ENCODE data around the gene MKLN1. TPM values are rescaled to one million over a fixed set of nuclear protein-coding genes. Genes with fewer than 3 reads are reported as not detected.

The MKLN1 gene
- total RNA-seq, 1 donor = 78.5 TPM

DNA sequence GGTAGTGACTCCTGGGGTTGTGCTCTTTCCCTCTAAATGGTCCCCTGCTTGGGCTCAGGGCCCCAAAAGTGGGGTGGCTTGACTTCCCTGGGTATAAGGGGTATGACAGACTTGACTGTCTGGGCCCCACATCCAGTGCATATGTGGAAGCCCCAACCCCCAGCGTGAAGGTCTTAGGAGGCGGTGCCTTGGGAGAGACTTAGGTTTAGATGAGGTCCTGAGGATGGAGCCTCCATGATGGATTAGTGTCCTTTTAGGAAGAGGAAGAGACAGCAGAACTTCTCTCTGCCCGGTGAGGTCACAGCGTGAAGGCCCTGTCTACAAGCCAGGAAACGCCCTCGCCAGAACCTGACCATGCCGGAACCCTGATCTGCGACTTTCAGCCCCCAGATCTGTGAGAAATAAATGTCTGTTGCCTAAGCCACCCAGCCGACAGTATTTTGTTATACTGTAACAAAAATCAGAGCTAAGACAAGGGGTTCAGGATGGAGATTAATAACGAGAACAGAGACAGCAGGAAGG lies 205.0 kb downstream of the MKLN1 start:
- Histone ChIP-seq H3K4me1 (ENCODE audit: insufficient read depth, low read length) (no peaks in the 10 kb centered on the region), H3K27me3 (ENCODE audit: insufficient read depth, low read length) (no peaks in the 10 kb centered on the region), H3K9me3 (ENCODE audit: low read depth, low read length) (no peaks in the 10 kb centered on the region), H3K4me3 (ENCODE audit: low read length) (no peak overlapping the region)

DNA sequence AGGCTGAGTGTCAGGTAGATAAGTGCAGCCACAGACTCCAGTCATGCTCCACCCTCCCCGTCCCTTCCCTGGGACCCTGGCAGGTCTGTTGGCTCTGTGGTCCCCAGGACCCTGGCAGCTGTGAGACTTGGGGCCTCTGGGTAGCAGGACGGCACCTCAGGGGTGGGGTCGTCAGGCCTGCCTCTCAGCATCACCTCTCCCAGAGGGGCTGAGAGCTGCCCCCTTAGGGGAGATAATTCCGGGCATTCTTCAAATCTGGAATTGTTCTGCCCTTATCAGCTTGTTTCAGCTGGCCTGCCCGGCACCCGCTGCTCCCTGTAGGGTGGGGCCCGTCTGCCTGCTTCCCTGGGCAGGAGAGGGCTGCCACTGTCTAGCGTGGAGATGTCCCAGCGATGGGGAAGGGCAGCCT lies 205.5 kb downstream of the MKLN1 start:
- Histone ChIP-seq H3K4me1 (ENCODE audit: insufficient read depth, low read length) (no peaks in the 10 kb centered on the region), H3K27me3 (ENCODE audit: insufficient read depth, low read length) (no peaks in the 10 kb centered on the region), H3K9me3 (ENCODE audit: low read depth, low read length) (no peaks in the 10 kb centered on the region), H3K4me3 (ENCODE audit: low read length) (no peak overlapping the region)

DNA sequence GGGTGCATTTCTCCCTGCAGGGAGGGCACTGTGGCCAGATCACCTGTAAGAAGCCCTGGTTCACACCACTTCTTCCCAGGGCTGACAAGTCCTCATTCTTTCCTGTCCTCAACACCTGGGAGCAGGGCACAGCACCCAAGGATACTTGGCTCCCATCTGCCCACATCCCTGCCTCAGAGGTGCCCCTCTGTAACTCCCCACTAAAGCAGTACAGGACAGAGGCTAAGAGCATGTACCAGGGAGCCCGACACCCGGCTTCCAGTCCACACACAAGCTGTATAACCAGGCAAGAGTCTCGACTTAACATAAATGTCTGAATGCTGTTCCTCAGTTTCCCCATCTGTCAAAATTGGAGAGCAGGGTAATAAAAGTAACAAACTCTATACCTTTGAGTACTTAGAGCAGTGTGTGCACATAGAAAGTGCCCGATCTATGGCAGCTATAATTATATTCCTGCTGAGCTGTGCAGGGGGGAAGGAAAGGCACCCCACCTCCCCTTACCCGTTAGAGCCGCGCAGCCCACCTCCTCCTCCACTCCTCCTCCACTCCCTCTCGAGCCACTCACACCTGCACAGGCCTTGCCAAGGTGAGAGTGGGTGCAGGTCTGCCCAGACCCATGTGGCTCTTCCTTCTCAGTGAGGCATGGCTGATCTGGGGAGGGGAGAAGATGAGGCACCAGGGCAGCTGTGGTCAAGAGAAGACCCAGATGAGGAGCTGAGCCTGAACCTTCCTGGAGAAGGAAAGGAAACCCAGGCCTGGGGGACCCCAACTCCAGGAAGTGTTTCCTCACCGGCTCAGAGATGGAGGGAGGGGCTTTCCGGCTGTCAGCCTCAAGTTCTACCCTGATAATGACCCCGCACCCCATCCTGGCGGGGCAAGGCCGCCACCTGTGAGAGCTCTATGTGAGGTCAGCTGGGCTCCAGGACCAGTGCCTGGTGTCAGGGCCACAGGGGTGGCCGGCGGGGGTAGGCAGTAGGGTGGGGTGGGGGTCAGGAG lies 206.2 kb downstream of the MKLN1 start:
- Histone ChIP-seq H3K4me1 (ENCODE audit: insufficient read depth, low read length) (no peaks in the 10 kb centered on the region), H3K4me3 (ENCODE audit: low read length) (no peak overlapping the region), H3K9me3 (ENCODE audit: low read depth, low read length) (no peaks in the 10 kb centered on the region), H3K27me3 (ENCODE audit: insufficient read depth, low read length) (no peaks in the 10 kb centered on the region)

DNA sequence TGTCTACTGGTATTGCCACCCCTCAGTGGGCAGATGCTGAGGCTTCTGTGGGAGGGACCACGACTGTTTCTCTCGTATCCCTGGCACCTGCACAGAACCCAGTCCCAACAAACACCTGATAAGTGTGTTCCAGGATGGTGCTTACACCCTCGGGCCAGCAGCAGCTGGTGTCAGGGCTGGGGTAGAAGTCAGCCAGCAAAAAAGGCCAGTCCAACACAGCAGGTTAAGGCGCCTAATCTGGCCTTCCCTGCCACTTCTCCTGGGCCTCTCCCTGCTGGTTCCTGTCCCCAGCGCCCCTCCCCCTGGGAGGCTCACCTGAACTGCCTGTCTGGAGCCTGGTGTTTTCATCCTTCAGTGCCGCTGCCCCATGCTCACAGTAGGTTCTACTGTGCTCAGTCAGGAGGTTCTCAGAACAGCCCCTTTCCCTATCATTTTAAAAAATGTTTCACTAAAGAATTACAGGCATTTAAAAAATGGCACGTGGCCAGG lies 208.7 kb downstream of the MKLN1 start:
- Histone ChIP-seq H3K27me3 (ENCODE audit: insufficient read depth, low read length) (no peaks in the 10 kb centered on the region), H3K9me3 (ENCODE audit: low read depth, low read length) (no peaks in the 10 kb centered on the region), H3K4me1 (ENCODE audit: insufficient read depth, low read length) (no peaks in the 10 kb centered on the region), H3K4me3 (ENCODE audit: low read length) (no peak overlapping the region)

DNA sequence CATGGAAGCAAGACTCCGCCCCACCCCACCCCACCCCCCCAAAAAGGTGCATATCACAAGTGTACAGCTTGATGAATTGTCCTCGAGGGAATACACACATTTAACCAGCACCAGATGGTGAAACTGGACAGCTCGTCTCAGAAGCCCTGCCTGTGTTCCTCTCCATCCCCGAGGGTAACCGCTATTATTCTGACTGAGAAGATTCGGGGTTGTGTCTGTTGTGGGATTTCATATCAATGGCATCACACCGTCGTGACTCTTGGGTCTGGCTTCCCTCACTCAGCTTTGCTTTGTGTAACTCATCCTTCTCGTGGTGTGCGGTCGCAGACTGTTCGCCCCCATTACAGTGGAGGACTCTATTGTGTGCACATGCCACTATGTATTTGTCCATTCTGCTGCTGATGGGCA lies 209.9 kb downstream of the MKLN1 start:
- H3K4me1 ChIP-seq (ENCODE audit: insufficient read depth, low read length) = no peaks in the 10 kb centered on the region
- no peak overlapping the region for H3K4me3 ChIP-seq (ENCODE audit: low read length)
- no peaks in the 10 kb centered on the region for H3K9me3 ChIP-seq (ENCODE audit: low read depth, low read length)
- no peaks in the 10 kb centered on the region for H3K27me3 ChIP-seq (ENCODE audit: insufficient read depth, low read length)

DNA sequence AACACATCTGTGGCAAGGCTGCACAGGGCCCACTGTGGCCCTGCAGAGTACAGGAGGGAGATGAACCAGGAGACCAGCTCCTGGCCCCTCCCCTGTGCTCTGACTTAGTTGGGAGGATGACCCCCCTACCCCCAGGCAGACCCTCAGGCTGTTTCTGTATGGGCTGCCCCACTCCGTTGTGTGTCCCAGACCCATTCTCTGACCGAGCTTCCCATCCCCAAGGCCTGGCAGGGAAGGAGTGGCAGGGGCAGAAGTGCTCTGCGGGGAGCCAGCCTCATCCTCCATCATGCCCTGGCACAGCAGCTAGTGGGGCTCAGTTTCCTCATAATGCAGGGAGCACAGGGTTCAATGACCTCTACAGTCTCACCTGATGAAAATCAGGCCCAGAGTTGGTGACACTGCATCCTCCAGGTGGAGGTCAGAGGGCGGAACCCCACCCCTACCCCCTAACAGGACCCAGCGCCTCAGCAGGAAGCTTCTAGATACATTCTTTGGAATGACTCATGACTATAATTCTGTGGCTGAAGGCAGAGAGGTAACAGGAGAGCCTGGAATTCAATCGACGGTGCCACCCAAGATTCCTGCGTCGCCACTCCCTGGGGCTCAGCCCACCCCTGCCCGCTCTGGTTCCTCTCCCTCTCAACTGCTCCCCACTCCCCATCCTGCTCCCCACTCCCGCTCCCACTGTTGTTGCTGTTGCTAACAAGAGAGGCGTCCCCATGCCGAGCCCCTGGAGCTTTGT lies 210.6 kb downstream of the MKLN1 start:
- no peaks in the 10 kb centered on the region for H3K27me3 ChIP-seq (ENCODE audit: insufficient read depth, low read length)
- no peaks in the 10 kb centered on the region for H3K9me3 ChIP-seq (ENCODE audit: low read depth, low read length)
- H3K4me3 ChIP-seq (ENCODE audit: low read length) = no peak overlapping the region
- no peaks in the 10 kb centered on the region for H3K4me1 ChIP-seq (ENCODE audit: insufficient read depth, low read length)

DNA sequence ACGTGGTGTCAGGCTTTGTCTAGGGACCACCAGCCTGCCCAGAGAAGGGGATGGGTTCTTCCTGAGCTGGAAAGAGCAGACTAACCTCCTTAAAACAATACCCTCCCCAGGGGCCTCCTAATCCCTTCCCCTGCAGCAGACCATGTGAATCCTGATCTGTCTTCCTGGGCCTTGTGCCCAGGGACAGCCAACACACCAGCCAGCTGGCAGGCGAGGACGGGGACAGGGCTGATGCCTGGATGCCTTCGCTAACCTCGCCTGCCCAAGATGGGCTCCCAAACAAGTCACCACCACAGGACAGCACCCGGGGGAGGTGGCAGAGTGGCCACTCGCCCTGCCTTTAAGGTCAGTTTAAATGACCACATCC lies 211.1 kb downstream of the MKLN1 start:
- no peak overlapping the region for H3K4me3 ChIP-seq (ENCODE audit: low read length)
- no peaks in the 10 kb centered on the region for H3K4me1 ChIP-seq (ENCODE audit: insufficient read depth, low read length)
- no peaks in the 10 kb centered on the region for H3K27me3 ChIP-seq (ENCODE audit: insufficient read depth, low read length)
- H3K9me3 ChIP-seq (ENCODE audit: low read depth, low read length) = no peaks in the 10 kb centered on the region

DNA sequence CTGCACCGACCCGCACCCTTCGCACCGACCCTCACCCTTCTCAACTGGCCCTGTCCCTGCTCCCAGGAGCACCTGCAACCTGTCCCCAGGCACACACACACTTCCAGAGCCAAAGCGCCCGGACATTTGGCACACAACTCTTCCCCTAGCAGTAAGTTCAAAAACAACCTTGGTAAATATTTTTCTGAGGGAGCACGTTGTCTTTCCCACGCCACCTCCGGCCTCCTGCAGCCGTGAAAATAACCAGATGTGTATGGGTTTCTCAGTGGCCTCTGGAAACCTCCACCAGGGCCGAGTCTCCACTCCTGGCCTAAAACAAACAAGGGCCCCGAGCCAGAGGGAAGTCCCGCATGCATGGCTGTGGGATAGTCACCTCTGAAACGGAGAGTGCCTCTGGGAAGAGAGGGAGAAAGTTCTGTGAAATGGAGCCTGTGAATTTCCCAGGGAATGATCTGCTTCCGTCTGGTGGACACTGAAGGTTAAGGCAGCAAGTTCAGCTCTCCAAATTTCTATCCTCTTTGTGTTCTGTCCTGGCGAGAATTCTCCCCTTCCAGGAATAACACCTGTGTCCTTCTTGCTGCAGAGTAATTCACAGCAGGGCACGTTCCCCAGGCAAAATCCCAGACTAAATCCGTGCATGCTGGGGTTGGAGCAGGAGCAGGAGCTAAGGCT lies 213.0 kb downstream of the MKLN1 start:
- Histone ChIP-seq H3K4me3 (ENCODE audit: low read length) (no peak overlapping the region), H3K4me1 (ENCODE audit: insufficient read depth, low read length) (no peaks in the 10 kb centered on the region), H3K27me3 (ENCODE audit: insufficient read depth, low read length) (no peaks in the 10 kb centered on the region), H3K9me3 (ENCODE audit: low read depth, low read length) (no peaks in the 10 kb centered on the region)

DNA sequence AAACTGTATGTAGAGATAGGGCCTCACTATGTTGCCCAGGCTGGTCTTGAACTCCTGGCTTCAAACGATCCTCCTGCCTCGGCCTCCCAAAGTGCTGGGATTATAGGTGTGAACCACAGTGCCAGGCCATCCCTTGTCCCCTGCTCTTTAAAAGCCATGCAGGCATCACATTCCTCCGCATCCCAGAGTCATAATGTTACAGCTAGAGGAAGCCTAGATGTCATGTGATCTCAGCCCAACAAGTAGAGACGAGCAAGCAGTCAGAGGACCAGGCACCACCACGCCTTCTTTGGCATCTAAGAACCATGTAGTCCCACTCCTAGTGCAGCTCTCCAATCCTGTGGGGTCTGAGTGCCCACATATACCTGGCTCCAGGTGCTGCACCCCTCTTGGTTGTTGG lies 215.6 kb downstream of the MKLN1 start:
- Histone ChIP-seq H3K27me3 (ENCODE audit: insufficient read depth, low read length) (no peaks in the 10 kb centered on the region), H3K4me3 (ENCODE audit: low read length) (no peak overlapping the region), H3K9me3 (ENCODE audit: low read depth, low read length) (no peaks in the 10 kb centered on the region), H3K4me1 (ENCODE audit: insufficient read depth, low read length) (no peaks in the 10 kb centered on the region)

DNA sequence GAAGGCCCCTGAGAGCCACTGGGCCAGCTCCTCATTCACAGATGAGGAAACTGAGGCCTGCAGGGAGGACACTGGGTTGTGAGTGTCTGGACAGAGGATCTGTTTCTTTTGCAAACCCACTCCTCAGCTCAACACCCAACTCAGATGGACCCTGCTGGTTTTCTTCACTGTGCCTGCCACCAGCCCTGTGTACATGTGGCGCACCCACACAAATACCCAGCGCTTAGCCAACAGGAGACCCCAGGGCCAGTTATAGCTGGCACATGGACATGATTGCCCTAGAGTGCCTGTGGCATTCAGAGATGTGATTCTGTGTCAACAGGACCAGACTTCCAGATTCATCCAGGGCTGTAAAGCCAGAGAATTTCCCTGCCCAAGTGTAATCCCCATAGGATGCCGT lies 216.3 kb downstream of the MKLN1 start:
- Histone ChIP-seq H3K4me3 (ENCODE audit: low read length) (no peak overlapping the region), H3K9me3 (ENCODE audit: low read depth, low read length) (no peaks in the 10 kb centered on the region), H3K4me1 (ENCODE audit: insufficient read depth, low read length) (no peaks in the 10 kb centered on the region), H3K27me3 (ENCODE audit: insufficient read depth, low read length) (no peaks in the 10 kb centered on the region)

DNA sequence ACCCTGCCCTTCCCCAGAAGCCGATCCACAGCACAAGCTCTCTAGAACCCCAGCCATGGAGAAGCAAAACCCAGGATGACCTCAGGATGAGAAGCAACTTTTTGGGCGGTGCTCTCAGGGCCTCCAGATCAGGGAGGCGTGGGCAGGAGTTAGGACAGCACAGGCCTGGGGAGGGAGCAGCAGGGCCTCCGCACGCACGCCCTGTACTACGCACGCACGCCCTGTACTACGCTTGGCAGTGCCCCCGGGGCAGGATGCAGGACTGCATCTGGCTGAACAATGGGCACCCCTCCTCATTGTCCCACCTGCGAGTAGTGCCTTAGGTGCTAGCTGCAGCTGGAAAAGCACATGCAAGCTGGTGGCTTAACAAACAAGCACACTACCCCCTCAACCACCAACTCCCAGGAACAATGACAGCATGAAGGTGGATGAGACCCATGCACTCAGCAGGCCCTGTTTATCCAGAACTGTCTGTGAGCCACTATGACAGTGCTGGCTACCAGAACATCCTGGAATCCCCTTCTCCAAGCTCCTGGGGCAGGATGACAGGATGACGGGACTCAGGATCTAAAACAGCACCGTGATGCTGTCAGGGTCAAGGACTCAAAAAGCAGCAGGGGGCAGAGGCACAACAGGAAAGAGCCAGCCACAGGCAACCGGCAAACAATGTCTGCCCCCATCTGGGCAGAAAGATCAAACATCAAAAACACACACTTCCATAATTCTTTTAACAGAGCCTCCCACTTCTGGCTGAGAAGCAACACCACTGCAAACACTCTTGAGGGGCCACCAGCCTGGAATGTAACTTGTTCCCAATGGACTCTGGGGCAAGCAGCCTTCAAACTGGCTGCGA lies 217.0 kb downstream of the MKLN1 start:
- H3K4me3 ChIP-seq (ENCODE audit: low read length) = no peak overlapping the region
- no peaks in the 10 kb centered on the region for H3K4me1 ChIP-seq (ENCODE audit: insufficient read depth, low read length)
- H3K27me3 ChIP-seq (ENCODE audit: insufficient read depth, low read length) = no peaks in the 10 kb centered on the region
- H3K9me3 ChIP-seq (ENCODE audit: low read depth, low read length) = no peaks in the 10 kb centered on the region

DNA sequence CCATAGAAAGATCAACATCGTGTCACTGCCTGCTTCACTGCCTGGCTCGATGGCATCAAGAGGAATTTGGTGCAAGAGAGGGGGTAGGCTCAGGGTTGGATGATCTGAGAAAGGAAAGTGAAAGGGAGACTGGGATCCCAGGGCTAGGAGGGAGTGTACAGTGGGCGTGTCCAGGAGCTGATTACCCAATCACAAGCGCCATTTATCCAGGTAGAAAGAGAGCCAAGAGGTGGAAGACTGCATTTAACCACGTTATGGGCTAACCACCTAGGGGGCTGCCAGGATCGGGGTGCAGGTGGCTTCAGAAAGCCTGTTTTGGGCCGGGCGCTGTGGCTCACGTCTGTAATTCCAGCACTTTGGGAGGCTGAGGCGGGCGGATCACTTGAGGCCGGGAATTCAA lies 218.4 kb downstream of the MKLN1 start:
- no peaks in the 10 kb centered on the region for H3K27me3 ChIP-seq (ENCODE audit: insufficient read depth, low read length)
- H3K9me3 ChIP-seq (ENCODE audit: low read depth, low read length) = no peaks in the 10 kb centered on the region
- no peak overlapping the region for H3K4me3 ChIP-seq (ENCODE audit: low read length)
- H3K4me1 ChIP-seq (ENCODE audit: insufficient read depth, low read length) = no peaks in the 10 kb centered on the region

All from mononuclear cell (primary cell).